ENCODE measurements around the gene MID1.

The MID1 gene

GRCh38 chrX:10467793-10468192, 152.6 kb downstream of the MID1 start:
- peaks cover 6% of the 10 kb centered on the region for H3K36me3 ChIP-seq (ENCODE audit: low read depth)

GRCh38 chrX:10465254-10465653, 155.1 kb downstream of the MID1 start:
- Histone ChIP-seq H3K4me3 (ENCODE audit: severe bottlenecking) (no peak overlapping the region), H3K36me3 (ENCODE audit: low read depth) (peaks cover 3% of the 10 kb centered on the region), H3K9me3 (ENCODE audit: severe bottlenecking) (no peaks in the 10 kb centered on the region), H3K4me1 (ENCODE audit: insufficient read depth, poor library complexity, severe bottlenecking) (no peaks in the 10 kb centered on the region), H3K27ac (ENCODE audit: poor library complexity, severe bottlenecking) (no peak overlapping the region), H3K27me3 (ENCODE audit: insufficient read depth, poor library complexity, severe bottlenecking) (no peaks in the 10 kb centered on the region)
- TF ChIP-seq CTCF (IDR thresholded peaks at IDR 0.05; ENCODE audit: poor library complexity, severe bottlenecking), result no peak
- ATAC-seq (ENCODE audit: low read depth) (no peak), DNase-seq (ENCODE audit: low spot score) (no peak)

More at GRCh38 chrX:10467793-10468192, 152.6 kb downstream of the MID1 start:
- H3K27ac ChIP-seq (ENCODE audit: poor library complexity, severe bottlenecking), result no peak overlapping the region
- no peaks in the 10 kb centered on the region for H3K4me1 ChIP-seq (ENCODE audit: insufficient read depth, poor library complexity, severe bottlenecking)
- DNase-seq (ENCODE audit: low spot score), result no peak
- TF ChIP-seq CTCF (IDR thresholded peaks at IDR 0.05; ENCODE audit: poor library complexity, severe bottlenecking), result no peak
- no peaks in the 10 kb centered on the region for H3K9me3 ChIP-seq (ENCODE audit: severe bottlenecking)
- H3K27me3 ChIP-seq (ENCODE audit: insufficient read depth, poor library complexity, severe bottlenecking), result no peaks in the 10 kb centered on the region
- no peak for ATAC-seq (ENCODE audit: low read depth)
- H3K4me3 ChIP-seq (ENCODE audit: severe bottlenecking), result no peak overlapping the region

- Histone ChIP-seq H3K4me1 (ENCODE audit: insufficient read depth, poor library complexity, severe bottlenecking) (no peaks in the 10 kb centered on the region), H3K27me3 (ENCODE audit: insufficient read depth, poor library complexity, severe bottlenecking) (no peaks in the 10 kb centered on the region), H3K27ac (ENCODE audit: poor library complexity, severe bottlenecking) (no peak overlapping the region), H3K9me3 (ENCODE audit: severe bottlenecking) (no peaks in the 10 kb centered on the region), H3K4me3 (ENCODE audit: severe bottlenecking) (no peak overlapping the region), H3K36me3 (ENCODE audit: low read depth) (peaks cover 15% of the 10 kb centered on the region)
- ATAC-seq (ENCODE audit: low read depth) (no peak), DNase-seq (ENCODE audit: low spot score) (no peak)
- TF ChIP-seq CTCF (IDR thresholded peaks at IDR 0.05; ENCODE audit: poor library complexity, severe bottlenecking), result no peak
Observed at GRCh38 chrX:10457092-10457491, 163.3 kb downstream of the MID1 start.

- no peak for DNase-seq (ENCODE audit: low spot score)
- no peak overlapping the region for H3K4me3 ChIP-seq (ENCODE audit: severe bottlenecking)
- no peak for TF ChIP-seq CTCF (IDR thresholded peaks at IDR 0.05; ENCODE audit: poor library complexity, severe bottlenecking)
- H3K4me1 ChIP-seq (ENCODE audit: insufficient read depth, poor library complexity, severe bottlenecking), result peaks cover 13% of the 10 kb centered on the region
- no peak overlapping the region for H3K27ac ChIP-seq (ENCODE audit: poor library complexity, severe bottlenecking)
- no peak for ATAC-seq (ENCODE audit: low read depth)
- peaks cover 15% of the 10 kb centered on the region for H3K36me3 ChIP-seq (ENCODE audit: low read depth)
- no peaks in the 10 kb centered on the region for H3K27me3 ChIP-seq (ENCODE audit: insufficient read depth, poor library complexity, severe bottlenecking)
- no peaks in the 10 kb centered on the region for H3K9me3 ChIP-seq (ENCODE audit: severe bottlenecking)
Observed at GRCh38 chrX:10453945-10454344, 166.4 kb downstream of the MID1 start.

GRCh38 chrX:10450959-10451355, 169.4 kb downstream of the MID1 start:
- Histone ChIP-seq H3K27me3 (ENCODE audit: insufficient read depth, poor library complexity, severe bottlenecking) (no peaks in the 10 kb centered on the region), H3K4me3 (ENCODE audit: severe bottlenecking) (no peak overlapping the region), H3K27ac (ENCODE audit: poor library complexity, severe bottlenecking) (peak overlapping the region; percentile 92), H3K36me3 (ENCODE audit: low read depth) (peaks cover 15% of the 10 kb centered on the region), H3K9me3 (ENCODE audit: severe bottlenecking) (no peaks in the 10 kb centered on the region), H3K4me1 (ENCODE audit: insufficient read depth, poor library complexity, severe bottlenecking) (peaks cover 21% of the 10 kb centered on the region)
- DNase-seq (ENCODE audit: low spot score) (no peak), ATAC-seq (ENCODE audit: low read depth) (peak; percentile 26; the same call in 1 of the 3 replicates)
- TF ChIP-seq CTCF (IDR thresholded peaks at IDR 0.05; ENCODE audit: poor library complexity, severe bottlenecking), result no peak

Data from RWPE2 (cell line).